Heart left ventricle (tissue), 13 donors: Measurements from ENCODE around the gene OR11L1.

ENCODE experiments used
- CTCF ChIP-seq, 12 donors: fragments of 200-600 bp; sonication (generic) in 4 of 12; IDR thresholded peaks; one replicate each; pipeline versions ENCODE4 v1.5.0 to v1.8.0; 2018 to 2022; ENCODE audit warnings: antibody characterized with exemption in 12 of 12, mild to moderate bottlenecking in 5 of 12
- POLR2A ChIP-seq, 2 donors: fragments of 450-650 bp; IDR thresholded peaks; one replicate each; pipeline ENCODE4 v1.6.1; 2017; ENCODE audit warnings: antibody characterized with exemption in 2 of 2, mild to moderate bottlenecking in 2 of 2, moderate library complexity in 2 of 2
- donor health status: ischemic (EF 13 %, LVEDD 7.1; RV severe dilation, severe dysfunction).
- donor health status: DM: no; HTN: yes; CAD: no.
- donor health status: DM: no; HTN: no; CAD: no.
- donor health status: ischemic (EF 25% LVEDD 6.9; RV normal size, moderate dysfunction).
- donor health status: ischemic (EF 25% LVEDD 5.7; RV mildly dilated, moderate dysfunction).
- donor health status: ischemic (EF 35%, LVEDD 5.7; RV mildly dilated, moderate dysfunction).
- donor health status: nonischemic (EF 11% LVEDD 7.7; RV severe dilation, severe dysfunction).
- donor health status: DM: yes; HTN: yes; CAD: no.
- donor health status: PGD.
- donor health status: ischemic (EF 29% LVEDD 5.4; RV normal size, mild dysfunction).
- donor health status: nonischemic (EF 23%, LVEDD 6.1; RV moderate dilation, normal function).

- TF ChIP-seq CTCF (IDR thresholded peaks at IDR 0.05) = no peak
- no peak for TF ChIP-seq POLR2A (IDR thresholded peaks at IDR 0.05)
Measured at GRCh38 chr1:247843411-247843810, 1.7 kb upstream of the OR11L1 start.
